GM18511 (cell line): ENCODE results near the gene SLC2A11.

Experiments used
- ATAC-seq: cut with Tn5 transposase; IDR thresholded peaks from one replicate; pipeline ENCODE4 v1.9.1; 2021; ENCODE audit warnings: mild to moderate bottlenecking, moderate library complexity; ENCODE audit not compliant: unreplicated experiment

SLC2A11 gene

GRCh38 chr22:23857606-23858483 is at the start of gene SLC2A11:
TSS of gene SLC2A11 (plus strand) at chr22:23857875. CDS start at chr22:23858000, 125 bp downstream.
- peak; percentile 91 for ATAC-seq

DNA sequence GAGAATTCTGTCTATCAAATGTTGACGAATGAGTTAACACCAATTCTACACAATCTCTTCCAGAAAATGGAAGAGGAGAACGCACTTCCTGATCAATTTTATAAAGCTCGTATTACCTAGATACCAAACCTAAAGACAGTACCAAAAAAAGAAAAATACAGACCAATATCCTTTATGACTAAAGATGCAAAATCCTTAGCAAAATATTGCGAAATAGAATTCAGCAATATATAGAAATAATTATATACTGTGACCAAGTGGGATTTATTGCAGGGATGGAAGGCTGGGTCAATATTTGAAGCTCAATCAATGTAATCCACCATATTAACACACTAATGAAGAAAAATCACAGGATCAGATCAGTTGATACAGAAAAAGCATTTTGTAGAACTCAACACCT is 45.3 kb upstream of the SLC2A11 start:
- ATAC-seq, result no peak

- ATAC-seq, result no peak
Observed at GRCh38 chr22:23815541-23816155, 42.0 kb upstream of the SLC2A11 start.

DNA sequence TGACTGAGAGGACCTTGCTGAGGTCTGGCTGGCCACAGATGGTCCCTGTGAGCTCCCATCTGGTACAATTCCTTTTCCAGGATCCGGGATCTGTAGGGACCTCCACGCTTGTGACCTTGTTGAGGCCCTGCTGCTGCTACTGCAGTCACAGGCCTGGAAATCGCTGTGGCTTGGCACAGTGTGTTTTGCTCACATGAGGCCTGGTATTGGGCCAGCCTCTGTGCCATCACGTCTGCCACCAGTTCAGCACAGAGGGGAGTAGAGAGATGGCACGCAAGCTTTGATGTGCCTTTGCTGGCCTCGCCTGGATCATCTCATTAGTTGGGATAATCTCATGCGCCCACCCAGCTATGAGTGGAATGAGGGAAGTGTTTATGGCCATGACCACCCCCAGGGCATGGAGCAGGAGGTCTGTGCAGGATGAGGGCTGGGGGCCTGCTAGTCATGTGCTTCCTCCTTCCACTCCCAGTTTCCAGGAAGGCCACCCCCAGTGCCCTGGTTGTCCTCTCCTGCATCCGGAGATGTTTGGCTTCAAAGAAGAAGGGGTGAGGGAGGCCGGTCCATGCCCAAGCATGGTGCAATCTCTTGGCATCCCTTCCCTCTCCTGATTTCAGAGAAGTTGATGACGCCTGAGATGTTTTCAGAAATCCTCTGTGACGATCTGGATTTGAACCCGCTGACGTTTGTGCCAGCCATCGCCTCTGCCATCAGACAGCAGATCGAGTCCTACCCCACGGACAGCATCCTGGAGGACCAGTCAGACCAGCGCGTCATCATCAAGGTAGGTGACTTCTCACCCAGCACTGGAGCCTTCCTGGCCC is 41.3 kb upstream of the SLC2A11 start:
- ATAC-seq, result no peak

DNA sequence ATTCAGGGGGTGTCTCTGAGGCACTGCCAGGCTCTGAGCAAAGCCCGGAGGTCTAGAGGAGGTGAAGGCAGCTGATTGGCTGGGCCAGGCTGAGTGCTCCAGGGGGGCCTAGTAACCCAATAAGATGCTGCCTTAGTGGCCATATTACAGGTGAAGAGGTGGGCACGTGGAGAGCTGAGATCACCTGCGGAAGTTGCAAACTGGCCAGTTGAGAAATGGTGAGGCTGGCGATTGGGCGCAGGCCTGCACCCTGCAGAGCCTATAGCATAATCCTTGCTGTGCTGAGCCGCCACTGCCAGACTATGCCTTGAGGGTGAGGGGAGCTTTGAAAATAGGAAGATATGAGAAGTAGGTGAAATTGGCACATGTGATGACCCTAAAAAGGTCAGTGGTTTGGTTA is 40.5 kb upstream of the SLC2A11 start:
- ATAC-seq, result no peak

DNA sequence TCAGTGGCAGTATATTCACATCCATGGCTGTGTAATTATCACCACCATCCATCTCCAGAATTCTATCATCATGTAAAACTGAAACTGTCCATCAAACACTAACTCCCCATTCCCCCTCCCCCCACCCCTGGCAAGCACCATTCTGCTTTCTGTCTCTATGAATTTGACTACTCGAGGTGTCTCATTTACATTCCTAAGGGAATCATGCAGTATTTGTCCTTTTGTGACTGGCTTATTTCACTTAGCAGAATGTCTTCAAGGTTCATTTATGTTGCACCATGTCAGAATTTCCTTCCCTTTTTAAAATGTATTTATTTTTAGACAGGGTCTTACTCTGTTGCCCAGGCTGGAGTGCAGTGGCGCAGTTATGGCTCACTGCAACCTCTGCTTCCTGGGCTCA is 39.1 kb upstream of the SLC2A11 start:
- ATAC-seq, result no peak

DNA sequence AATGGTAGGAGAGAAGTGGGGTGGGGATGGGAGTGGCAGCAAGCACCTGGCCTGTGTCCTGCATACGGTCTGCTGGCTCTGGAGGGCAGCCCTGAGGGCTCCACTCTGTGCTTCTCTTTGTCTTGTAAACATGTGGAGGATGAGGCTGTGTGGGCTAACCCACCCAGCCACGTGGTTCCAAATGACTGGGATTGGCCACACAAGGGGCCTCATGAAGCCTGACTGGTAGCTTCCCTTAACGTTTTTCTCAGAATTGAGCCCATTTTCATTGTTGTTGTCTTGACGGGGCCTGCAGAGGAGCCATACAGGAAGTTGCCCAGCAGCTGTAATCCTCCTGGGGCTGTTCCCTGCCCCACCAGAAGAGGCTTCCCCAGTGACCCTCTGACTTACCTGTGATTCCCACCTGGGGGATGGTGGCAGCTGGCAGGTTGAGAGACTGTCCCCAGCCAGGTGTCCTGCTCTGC is 36.9 kb upstream of the SLC2A11 start:
- no peak for ATAC-seq

DNA sequence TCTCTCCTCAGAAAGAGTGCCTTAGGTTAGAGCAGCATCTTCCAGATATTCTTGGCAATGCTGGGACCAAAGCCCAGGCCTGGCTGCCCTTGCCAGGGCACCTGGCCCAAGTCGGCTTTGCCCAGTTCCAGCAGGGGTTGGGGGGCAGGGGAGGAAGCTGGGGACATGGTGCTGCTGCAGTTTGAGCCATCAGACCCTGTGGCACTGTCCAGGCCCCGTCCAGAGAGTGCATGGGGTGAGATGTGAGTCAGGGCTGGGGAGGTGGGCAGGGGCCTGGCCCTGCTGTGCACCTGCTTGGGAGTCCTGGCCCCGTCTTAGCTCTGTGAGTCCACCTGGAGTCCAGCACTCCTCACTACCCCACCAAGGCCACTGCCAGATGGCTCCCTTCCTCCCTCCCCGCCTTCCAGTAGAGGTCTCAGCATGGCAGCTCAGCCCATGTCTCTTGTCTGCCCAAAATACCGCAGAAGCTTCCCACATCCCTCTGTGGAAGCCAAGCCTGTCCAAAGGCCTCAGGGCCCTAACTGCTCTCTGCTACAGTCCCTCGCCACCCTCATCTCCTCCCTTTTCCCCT is 35.5 kb upstream of the SLC2A11 start:
- no peak for ATAC-seq

- ATAC-seq, result no peak
Observed at GRCh38 chr22:23823331-23823791, 34.3 kb upstream of the SLC2A11 start.

DNA sequence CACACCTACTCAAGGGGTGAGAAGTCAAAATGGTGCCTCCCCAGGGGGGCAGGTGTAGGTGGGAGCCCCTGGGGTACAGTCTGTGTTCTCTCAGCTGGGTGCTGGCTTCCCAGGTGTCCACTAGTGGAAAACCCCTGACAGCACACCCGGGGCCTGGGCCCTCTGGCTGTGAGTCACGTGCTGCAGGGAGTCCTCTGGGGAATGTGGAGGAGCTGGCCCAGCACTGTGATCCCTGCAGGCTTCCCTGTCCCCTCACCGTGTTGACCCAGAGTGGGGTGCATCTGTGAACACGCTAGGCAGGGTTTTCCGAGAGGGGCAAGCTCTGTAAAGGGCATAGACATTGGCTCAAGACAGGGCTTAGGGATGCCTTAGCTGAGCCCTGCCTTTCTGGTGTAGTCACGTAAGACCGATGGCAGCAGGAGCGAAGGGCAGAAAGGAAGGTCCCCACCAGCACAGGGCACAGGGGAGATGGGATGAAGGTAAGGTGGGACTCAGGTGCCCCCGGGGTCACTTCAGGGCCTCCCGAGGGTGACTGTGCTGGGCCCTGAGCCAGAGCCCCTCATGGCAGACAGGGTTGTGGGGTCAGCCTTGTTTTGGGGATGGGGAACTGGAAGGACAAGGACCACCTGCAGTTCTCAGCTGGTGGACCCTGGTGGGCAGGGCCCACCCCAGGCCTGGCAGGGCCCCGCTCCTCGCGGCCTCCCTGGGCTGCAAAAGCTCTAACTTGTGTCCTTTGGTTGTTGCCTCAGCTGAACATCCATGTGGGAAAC is 33.0 kb upstream of the SLC2A11 start:
- ATAC-seq, result no peak

GRCh38 chr22:23825246-23825905 is 32.3 kb upstream of the SLC2A11 start:
- ATAC-seq, result no peak

- ATAC-seq, result no peak
Observed at GRCh38 chr22:23826510-23827350, 30.9 kb upstream of the SLC2A11 start.

DNA sequence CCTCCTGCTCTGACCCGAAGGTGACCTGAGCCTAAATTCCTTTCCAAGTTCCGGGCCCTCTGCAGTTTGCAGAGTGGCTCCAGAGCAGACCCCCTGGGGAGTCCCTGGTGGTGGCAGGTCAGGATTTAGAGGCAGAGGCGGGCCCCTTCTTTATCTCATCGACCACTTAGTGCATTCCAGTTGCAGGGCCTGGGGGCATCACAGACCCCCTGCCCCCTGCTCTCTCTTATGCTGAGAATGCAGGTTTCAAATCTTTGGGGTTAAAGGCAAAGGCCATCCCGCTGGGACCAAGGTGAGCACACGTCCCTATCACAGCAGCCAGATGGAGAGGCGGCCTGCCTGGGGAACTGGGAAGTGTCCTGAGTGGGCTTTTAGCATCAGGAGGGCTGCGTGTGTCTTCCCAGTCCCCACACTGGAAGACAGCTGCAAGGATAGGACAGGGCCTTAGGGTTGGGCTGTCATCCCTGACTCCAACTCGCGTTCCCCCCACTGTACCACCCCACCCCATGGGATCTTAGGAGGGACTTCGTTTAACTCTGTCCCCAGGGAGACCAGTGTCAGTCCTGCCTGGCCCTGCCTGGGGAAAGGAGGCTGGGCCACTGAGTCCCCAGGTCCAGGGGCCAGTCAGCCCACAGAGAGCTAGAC is 30.2 kb upstream of the SLC2A11 start:
- no peak for ATAC-seq

GRCh38 chr22:23828800-23829680 is 28.6 kb upstream of the SLC2A11 start:
- no peak for ATAC-seq

GRCh38 chr22:23829845-23830372 is 27.8 kb upstream of the SLC2A11 start:
- ATAC-seq, result no peak

DNA sequence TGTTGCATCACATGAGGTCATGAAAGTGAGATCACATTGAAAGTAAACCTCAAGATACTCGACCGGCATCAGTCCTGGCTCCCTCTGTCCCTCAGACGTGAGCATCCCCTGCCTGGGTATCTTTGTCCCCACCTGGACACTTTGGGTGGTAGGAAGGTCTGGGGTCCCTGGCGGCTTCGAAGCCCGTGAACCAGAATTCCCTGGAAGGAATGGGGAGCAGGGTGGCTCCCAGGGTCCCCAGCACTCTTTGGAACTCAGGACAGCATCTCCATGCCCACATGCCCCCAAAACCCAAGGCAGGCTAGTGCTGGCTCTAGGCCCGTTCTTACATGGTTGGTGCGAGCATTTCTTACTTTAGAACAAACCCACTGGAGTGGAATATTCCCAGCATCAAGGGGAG is 26.4 kb upstream of the SLC2A11 start:
- no peak for ATAC-seq

- ATAC-seq, result no peak
Observed at GRCh38 chr22:23831781-23832180, 25.9 kb upstream of the SLC2A11 start.
